Small intestine (tissue), 7 donors: Measurements from ENCODE around the gene OR51I1. TPM values are rescaled to one million over a fixed set of nuclear protein-coding genes. Genes with fewer than 3 reads are reported as not detected.
A peak's percentile ranks its signal among the peaks of the same experiment; 100 is the strongest.

Source experiments
- DNase-seq, 2 donors: peaks; one replicate each; pipeline versions ENCODE4 v3.0.0 to v3.0.0-alpha.2; 2013
- FAIRE-seq: peaks from 2 replicates; lab custom pipeline; 2012; peaks lifted over from hg19 to GRCh38; lab: Jason Lieb, UNC
- H3K27ac ChIP-seq, 3 donors: one replicate each; pipeline ENCODE4 v1.5.1; 2013; ENCODE audit warnings: low read length in 2 of 3, mild to moderate bottlenecking in 2 of 3, control low read depth in 1 of 3, inconsistent platforms in 1 of 3, low read depth in 1 of 3, moderate library complexity in 1 of 3
- H3K27me3 ChIP-seq, 3 donors: one replicate each; pipeline ENCODE4 v1.6.1; 2013; ENCODE audit warnings: low read length in 3 of 3, inconsistent platforms in 1 of 3; ENCODE audit not compliant: control insufficient read depth in 3 of 3, insufficient read depth in 3 of 3
- H3K36me3 ChIP-seq, 3 donors: one replicate each; pipeline ENCODE4 v1.6.1; 2013; ENCODE audit warnings: low read length in 3 of 3, inconsistent platforms in 1 of 3, low read depth in 1 of 3, mild to moderate bottlenecking in 1 of 3, moderate library complexity in 1 of 3; ENCODE audit not compliant: control insufficient read depth in 3 of 3, insufficient read depth in 2 of 3
- H3K4me1 ChIP-seq, 3 donors: one replicate each; pipeline ENCODE4 v1.6.1; 2013; ENCODE audit warnings: low read length in 2 of 3, inconsistent platforms in 1 of 3, low read depth in 1 of 3, mild to moderate bottlenecking in 1 of 3, moderate library complexity in 1 of 3; ENCODE audit not compliant: control insufficient read depth in 3 of 3, insufficient read depth in 2 of 3
- H3K4me3 ChIP-seq, 3 donors: one replicate each; pipeline ENCODE4 v1.5.1; 2013; ENCODE audit warnings: low read length in 3 of 3, control low read depth in 1 of 3, inconsistent platforms in 1 of 3, low read depth in 1 of 3, mild to moderate bottlenecking in 1 of 3, moderate library complexity in 1 of 3
- H3K9me3 ChIP-seq, 2 donors: one replicate each; pipeline ENCODE4 v1.6.1; 2013; ENCODE audit warnings: low read depth in 1 of 2, low read length in 1 of 2; ENCODE audit not compliant: control insufficient read depth in 2 of 2, insufficient read depth in 1 of 2
- WGBS, 3 donors: extraction: QIAGEN DNeasy Blood & Tissue Kit; methylation state at CpG; one replicate each; pipeline ENCODE4 v1.1.7; 2013; 5-methylcytosine and 5-hydroxymethylcytosine counted together
- polyA plus RNA-seq, 4 donors: library from polyadenylated mRNA; stranded (reverse) in 3 of 4; unstranded in 1 of 4; fragments of 200-250 nt in 3 of 4; fragments of 120-200 nt in 1 of 4; gene quantifications; one replicate each; pipeline versions ENCODE4 v1.2.1 to v1.2.3, GENCODE V29; 2013
- donor health status: healthy with polysubstance abuse.
- donor health status: control.
- donor health status: control.
- donor health status: Bipolar disorder and iron deficiency.
- donor health status: healthy.

OR51I1 gene
- polyA plus RNA-seq, 4 donors: not detected

GRCh38 chr11:5467527-5467926, 26.2 kb upstream of the OR51I1 start:
- FAIRE-seq: no peak
- no peak overlapping the region for H3K4me3 ChIP-seq
- no peaks in the 10 kb centered on the region for H3K27me3 ChIP-seq
- no peaks in the 10 kb centered on the region for H3K36me3 ChIP-seq
- no peak overlapping the region for H3K27ac ChIP-seq
- WGBS, 3 donors: 12 to 48% (median 23%) methylated on average over 2 of the region's 2 CpGs
- no peaks in the 10 kb centered on the region for H3K9me3 ChIP-seq
- no peaks in the 10 kb centered on the region for H3K4me1 ChIP-seq
- no peak for DNase-seq

DNA sequence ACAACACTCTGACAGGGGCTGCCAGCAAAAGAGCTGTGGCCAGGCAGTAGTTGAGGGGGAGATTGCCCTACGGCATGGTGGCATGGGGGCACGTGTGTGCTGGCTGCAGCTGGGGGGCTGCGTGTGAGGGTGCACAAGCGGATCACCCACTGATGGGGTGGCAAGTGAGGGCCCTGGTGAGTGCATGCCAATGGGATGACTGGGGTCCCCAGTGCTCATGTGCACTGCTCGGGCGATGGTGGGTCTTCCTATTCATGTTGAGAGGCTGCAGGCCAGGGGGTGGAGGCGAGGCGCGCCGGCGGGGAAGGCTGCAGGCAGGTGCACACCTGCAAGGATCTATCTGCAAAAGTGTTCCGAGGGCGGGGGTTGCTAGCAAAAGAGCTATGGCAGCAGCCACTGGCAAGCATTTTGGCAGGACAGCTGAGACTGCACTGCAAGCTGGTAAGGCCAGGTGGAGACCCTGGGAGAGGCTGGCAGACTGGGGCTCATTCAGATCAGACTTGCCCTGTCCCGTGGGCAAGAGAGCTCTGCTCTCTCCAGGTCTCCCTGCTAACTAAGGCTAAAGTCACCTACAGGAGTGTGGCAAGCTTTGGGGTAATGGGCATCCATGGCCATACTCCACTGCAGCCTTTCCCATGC, 19.8 kb upstream of the OR51I1 start:
- 89 to 92% (median 90%) methylated on average over 14 of the region's 14 CpGs for WGBS, 3 donors
- Histone ChIP-seq H3K9me3 (peaks cover 0 to 5% of the 10 kb centered on the region in 2 donors), H3K4me1 (no peaks in the 10 kb centered on the region), H3K36me3 (no peaks in the 10 kb centered on the region), H3K27ac (no peak overlapping the region), H3K27me3 (no peaks in the 10 kb centered on the region), H3K4me3 (no peak overlapping the region)
- FAIRE-seq: no peak
- DNase-seq: no peak

- Histone ChIP-seq H3K27me3 (peaks cover 0 to 2% (median 0%) of the 10 kb centered on the region in 3 donors), H3K4me3 (no peak overlapping the region), H3K36me3 (no peaks in the 10 kb centered on the region), H3K27ac (no peak overlapping the region), H3K9me3 (no peaks in the 10 kb centered on the region), H3K4me1 (no peaks in the 10 kb centered on the region)
- DNase-seq: peak in 1 of 2 donors; percentile 12
- WGBS, 3 donors: 20 to 67% (median 43%) methylated on average over 4 of the region's 4 CpGs
- no peak for FAIRE-seq
These were observed 8.1 kb upstream of the OR51I1 start for GRCh38 chr11:5449432-5449831.

DNA sequence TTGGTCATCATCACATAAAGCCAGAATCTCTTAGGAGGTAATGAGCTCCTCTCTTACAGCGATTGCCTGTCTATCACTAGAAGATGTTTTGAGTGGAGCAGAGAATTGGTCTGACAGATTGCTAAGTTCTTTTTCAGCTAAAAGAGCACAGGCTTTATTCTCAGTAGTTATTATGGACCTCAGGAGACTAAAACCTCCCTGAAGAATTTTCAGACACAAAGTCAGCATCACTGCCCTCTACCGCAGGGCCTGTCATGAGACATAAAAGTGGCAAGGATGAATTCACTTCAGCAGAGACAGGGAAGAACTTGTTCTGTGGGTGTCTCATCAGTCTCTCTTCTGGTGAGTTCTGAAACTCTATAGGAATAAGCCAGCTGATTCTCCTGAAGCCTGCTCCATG, 7.7 kb upstream of the OR51I1 start, which contains the start of gene OR51I2:
Gene OR51I2 (plus strand): TSS at position 301 of the 400 bp plus-strand sequence. CDS start 4,166 bp downstream, outside the sequence.
- WGBS, 3 donors: 92 to 98% (median 95%) methylated on average over 2 of the region's 2 CpGs
- H3K36me3 ChIP-seq: no peaks in the 10 kb centered on the region
- peaks cover 0 to 2% (median 0%) of the 10 kb centered on the region in 3 donors for H3K27me3 ChIP-seq
- no peak within 1 kb of the TSS for H3K27ac ChIP-seq
- H3K4me3 ChIP-seq: no peak within 1 kb of the TSS
- DNase-seq: no peak
- no peak for FAIRE-seq
- H3K4me1 ChIP-seq: no peaks in the 10 kb centered on the region
- no peaks in the 10 kb centered on the region for H3K9me3 ChIP-seq

- Histone ChIP-seq H3K27me3 (peaks cover 0 to 2% (median 0%) of the 10 kb centered on the region in 3 donors), H3K9me3 (no peaks in the 10 kb centered on the region), H3K4me1 (no peaks in the 10 kb centered on the region), H3K4me3 (no peak overlapping the region), H3K27ac (no peak overlapping the region), H3K36me3 (no peaks in the 10 kb centered on the region)
- FAIRE-seq (no peak), DNase-seq (no peak)
- WGBS, 3 donors: 25 to 71% (median 39%) methylated on average over 2 of the region's 2 CpGs
These were observed 2.6 kb upstream of the OR51I1 start for GRCh38 chr11:5443835-5444393.

- no peak for FAIRE-seq
- H3K36me3 ChIP-seq: no peaks in the 10 kb centered on the region
These were observed 18.2 kb downstream of the OR51I1 start for GRCh38 chr11:5423131-5423530.

GRCh38 chr11:5421811-5422210, 19.5 kb downstream of the OR51I1 start, which contains the start of gene OR51Q1:
OR51Q1 (plus strand) TSS chr11:5422111; CDS start chr11:5422201, 90 bp downstream.
- FAIRE-seq (no peak), DNase-seq (no peak)
- H3K36me3 ChIP-seq: no peaks in the 10 kb centered on the region
- no peaks in the 10 kb centered on the region for H3K4me1 ChIP-seq
- no peaks in the 10 kb centered on the region for H3K27me3 ChIP-seq
- WGBS, 3 donors: 88 to 95% (median 90%) methylated on average over 1 of the region's 1 CpG
- no peak within 1 kb of the TSS for H3K27ac ChIP-seq
- H3K4me3 ChIP-seq: no peak within 1 kb of the TSS
- no peaks in the 10 kb centered on the region for H3K9me3 ChIP-seq

More at GRCh38 chr11:5423131-5423530, 18.2 kb downstream of the OR51I1 start:
- Histone ChIP-seq H3K4me3 (no peak overlapping the region), H3K4me1 (no peaks in the 10 kb centered on the region), H3K27me3 (no peaks in the 10 kb centered on the region), H3K9me3 (no peaks in the 10 kb centered on the region), H3K27ac (no peak overlapping the region)
- no peak for DNase-seq
- WGBS, 3 donors: 20 to 70% (median 46%) methylated on average over 3 of the region's 3 CpGs

- Histone ChIP-seq H3K4me3 (no peak overlapping the region), H3K9me3 (no peaks in the 10 kb centered on the region), H3K27ac (no peak overlapping the region), H3K4me1 (no peaks in the 10 kb centered on the region), H3K36me3 (no peaks in the 10 kb centered on the region), H3K27me3 (no peaks in the 10 kb centered on the region)
- 56 to 60% (median 57%) methylated on average over 5 of the region's 5 CpGs for WGBS, 3 donors
- DNase-seq (no peak), FAIRE-seq (no peak)
These were observed 20.3 kb downstream of the OR51I1 start for GRCh38 chr11:5420993-5421392.
